Measurements from ENCODE around the gene VPS54. TPM values are rescaled to one million over a fixed set of nuclear protein-coding genes. Genes with fewer than 3 reads are reported as not detected.

The VPS54 gene
- total RNA-seq = 22.2 TPM
- long read RNA-seq, partial matches to known transcripts = 3 of 4 reads
- long read RNA-seq, other reads (novel, unspliced or antisense) = 1 of 4 reads

DNA sequence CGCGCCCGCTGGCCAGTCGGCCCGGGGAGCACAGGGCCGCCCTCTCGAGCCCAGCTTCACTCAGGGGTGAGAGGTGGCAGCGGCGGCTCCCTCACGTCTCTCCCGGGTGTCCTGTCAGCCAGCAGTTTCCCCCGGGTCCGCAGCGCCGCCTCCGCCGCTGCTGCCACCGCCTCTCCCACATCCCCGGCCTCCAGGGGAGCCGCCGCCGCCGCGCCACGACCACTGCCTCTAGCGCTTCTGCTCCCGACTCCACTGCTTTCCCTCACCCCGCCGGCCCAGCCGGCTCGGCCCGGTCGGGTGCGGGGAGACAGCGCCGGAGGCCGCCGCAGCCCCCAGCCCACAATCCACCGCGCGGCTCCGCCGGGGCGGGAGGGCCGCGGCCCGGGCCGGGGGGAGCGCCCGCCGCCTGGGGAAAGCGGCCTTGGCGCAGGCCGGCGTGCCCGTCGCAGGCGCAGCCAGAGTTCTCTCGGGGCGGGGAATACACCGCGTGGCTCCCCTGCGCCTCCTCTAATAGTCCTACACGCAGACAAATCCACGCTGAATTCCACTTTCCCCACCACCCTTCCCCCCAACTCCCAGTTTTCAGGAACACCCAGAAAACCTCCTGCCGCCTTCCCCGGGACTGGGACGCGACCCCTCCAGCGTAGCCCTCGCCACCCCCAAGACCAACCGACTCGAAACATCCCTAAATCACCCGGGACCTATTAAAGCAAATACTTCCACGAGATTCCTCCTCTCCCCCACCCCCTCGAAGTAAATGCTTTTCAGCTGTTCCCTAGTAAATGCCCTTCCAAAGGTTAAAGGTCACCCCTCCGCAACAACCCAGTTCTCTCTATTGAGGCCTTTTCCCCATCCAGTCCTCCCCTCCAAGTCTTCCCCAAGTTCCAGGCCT is at the start of gene VPS54:
TSS of gene VPS54 (minus strand) at position 346 of the 892 bp plus-strand sequence. CDS start 35,429 bp downstream, outside the sequence.
- DNase-seq (ENCODE audit: low spot score) = peak; percentile 90

- DNase-seq (ENCODE audit: low spot score) = no peak
These were observed 48.1 kb upstream of the VPS54 start for GRCh38 chr2:64067326-64067725.

DNA sequence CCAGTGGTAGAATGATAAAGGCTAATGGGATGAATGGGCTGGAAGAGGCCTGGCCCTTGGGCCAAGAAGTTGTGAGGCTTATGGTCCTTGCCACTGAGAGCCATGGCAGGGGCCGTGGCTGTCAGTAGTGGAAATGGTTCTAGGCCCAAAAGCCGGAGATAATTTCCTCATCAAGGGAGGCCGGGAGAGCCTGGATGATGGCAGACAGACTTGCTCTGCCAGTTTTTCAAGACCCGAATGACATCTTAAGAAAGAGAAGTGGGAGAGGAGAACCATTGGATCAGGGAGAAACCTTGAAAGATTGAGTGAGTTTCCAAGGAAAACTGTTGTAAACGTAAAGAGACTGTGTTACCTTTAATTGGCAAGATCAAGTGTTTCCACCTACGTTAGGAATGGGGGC is 46.3 kb upstream of the VPS54 start:
- no peak for DNase-seq (ENCODE audit: low spot score)

DNA sequence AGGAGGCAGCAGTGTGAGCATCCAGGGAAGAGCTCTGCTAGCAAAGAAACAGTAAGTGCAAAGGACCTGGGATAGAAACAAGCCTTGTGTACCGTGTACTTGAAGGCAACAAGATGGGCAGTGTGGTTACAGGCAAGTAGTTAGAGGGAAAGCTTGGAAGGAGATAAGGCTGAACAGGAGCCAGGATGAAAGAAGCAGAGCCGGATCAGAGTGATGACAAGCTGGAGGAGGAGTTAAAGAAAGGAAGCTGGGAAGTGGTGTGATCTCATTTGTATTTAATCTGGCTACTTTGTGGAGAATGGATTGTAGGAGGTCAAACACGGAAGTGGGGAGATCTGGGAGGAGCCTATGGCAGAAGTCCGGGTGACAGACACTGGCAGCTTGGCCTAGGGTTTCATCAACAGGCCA is 44.7 kb upstream of the VPS54 start:
- no peak for DNase-seq (ENCODE audit: low spot score)

DNA sequence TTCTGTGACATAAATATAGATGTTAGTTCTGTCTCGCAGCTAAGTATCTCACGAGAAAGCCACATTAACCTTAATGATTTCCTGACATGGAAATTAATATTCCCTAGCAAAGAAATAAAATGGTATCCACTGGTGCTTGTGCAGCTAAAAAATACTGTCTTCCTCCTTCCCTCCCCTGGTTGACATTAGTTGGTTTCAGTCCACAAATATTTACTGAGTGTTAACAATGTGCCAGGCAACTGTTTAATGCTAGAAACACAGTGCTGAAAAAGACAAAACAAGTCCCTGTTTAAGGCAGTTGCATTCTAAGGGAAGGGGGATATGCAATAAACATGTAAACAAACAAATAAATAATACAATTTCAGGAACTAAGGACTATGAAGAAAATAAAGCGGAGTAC is 44.2 kb upstream of the VPS54 start:
- DNase-seq (ENCODE audit: low spot score) = no peak

GRCh38 chr2:64062840-64063239 is 43.6 kb upstream of the VPS54 start:
- DNase-seq (ENCODE audit: low spot score) = no peak

DNA sequence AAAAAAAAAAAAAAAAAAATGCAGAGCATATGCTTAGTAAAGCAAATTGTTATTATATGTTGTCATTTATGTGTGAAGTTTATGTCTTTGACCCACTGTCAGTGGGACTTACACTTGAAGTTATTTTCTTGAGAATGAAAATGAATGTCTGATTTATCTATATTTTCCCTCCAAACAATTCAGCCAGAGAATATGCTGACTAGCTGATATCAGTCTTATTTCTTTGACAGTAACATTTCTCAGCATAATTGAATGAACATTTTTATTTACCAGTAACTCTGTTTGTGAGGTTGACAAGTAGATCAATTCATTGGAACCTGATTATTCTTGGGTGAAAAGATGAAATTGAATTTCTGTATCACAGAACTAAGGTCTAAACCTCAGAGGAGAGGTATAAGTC is 40.0 kb upstream of the VPS54 start:
- DNase-seq (ENCODE audit: low spot score) = no peak

- no peak for DNase-seq (ENCODE audit: low spot score)
These were observed 36.8 kb upstream of the VPS54 start for GRCh38 chr2:64056021-64056420.

DNA sequence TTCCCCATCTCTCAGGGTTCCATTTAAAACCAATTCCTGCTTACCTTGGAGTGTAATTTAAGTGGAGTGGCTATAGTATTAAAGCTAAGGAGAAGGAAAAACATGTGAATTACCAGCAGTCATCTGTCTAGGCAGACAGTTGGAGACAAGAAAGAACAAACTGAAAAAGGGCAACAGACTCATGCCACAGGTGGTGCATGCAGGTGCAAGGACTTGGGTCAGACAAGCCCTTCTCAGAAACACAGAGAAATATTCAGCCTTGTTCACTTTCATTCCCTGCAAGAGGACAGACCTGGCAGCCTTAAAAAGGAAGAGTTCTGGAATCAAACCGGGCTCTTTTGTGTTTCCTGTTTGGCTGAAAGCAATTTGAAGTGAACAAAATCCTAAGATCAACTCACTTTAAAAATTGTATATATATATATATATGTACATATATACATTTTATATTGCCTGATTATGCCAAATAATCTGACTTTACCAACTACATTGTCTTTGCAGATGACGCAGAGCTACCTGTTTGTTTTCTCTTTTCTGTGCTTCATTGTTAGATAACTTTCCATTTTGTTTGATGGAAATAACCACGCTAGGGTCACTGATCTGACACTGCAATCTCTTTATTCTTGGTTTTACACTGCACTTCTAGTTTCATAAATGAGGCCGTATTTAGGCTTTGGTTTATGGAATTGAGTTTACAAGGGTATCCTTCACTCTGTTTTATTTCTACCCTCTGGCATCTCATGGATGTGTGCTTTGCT is 35.1 kb upstream of the VPS54 start:
- DNase-seq (ENCODE audit: low spot score) = no peak

DNA sequence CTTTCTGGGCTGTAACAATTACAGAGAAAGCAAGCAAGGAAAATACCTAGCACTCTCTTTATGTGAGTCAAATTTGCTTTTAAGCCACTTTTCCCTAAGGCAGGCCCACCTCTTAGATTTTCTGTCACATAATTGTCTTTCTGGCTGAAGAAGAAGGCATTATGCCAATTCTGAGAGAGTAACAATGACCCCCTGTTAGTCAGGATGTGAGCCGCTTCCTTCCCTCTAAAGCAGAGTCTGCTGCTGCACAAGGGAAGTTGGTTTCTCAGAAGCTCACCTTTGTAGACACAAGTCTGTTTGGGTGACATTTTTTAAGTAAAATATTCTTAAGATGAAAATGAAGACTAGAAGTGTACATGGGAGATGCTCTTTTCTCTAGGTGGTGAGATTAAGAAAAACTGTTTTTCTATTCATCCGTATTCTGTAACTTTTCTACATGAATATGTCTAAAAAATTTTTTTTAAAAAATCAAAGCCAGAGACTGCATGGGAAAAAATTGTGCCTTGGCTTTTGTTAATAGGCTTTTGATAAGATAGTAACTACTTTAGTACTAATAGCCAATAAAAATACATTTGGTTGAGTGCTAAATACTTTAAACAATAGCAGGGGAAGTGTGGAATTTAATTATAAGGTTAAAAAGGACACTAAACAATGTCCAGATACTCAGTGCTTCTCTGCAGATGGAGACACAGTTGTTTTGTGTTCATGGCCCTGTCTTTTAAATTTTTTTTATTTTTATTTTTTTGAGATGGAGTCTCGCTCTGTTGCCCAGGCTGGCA is 33.4 kb upstream of the VPS54 start:
- DNase-seq (ENCODE audit: low spot score) = no peak

GRCh38 chr2:64049633-64050220 is 30.5 kb upstream of the VPS54 start:
- no peak for DNase-seq (ENCODE audit: low spot score)

DNA sequence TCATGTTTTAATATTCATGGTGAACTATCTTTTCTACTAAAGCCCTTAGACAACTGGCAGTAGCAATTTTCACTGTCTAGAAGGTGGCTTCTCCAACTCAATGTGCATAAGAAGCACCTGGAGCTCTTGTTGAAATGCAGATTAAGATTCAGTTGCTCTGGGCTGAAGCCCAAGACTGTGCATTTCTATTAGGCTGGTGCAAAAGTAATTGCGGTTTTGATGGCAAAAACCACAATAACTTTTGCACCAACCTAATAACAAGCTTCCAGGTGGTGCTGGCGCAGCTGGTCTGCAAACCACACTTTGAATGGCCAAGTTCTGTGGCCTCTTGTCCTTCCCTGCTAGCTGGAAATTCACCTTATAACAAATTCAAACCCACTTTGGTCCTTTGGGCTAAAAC is 26.7 kb upstream of the VPS54 start:
- no peak for DNase-seq (ENCODE audit: low spot score)

DNA sequence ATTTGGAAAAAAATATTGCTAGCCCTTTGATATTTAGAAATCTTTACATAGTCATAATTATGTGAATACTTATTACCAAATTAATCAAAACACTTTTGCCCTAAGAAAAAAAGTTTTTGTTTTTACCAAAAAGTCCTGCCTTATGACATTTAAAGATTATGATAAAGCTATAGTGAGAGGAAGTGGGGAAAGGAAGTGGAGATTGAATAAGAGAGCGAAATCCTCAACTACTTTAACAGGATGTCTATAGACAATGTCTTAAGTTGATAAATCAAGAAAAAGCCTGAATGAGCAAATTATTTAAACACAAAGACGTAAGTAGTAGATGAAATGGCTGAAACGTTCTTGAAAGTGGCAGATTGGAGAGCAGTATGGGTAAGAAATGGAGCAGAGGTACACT is 20.9 kb upstream of the VPS54 start:
- DNase-seq (ENCODE audit: low spot score) = no peak

- no peak for DNase-seq (ENCODE audit: low spot score)
These were observed 16.9 kb upstream of the VPS54 start for GRCh38 chr2:64036034-64036705.

DNA sequence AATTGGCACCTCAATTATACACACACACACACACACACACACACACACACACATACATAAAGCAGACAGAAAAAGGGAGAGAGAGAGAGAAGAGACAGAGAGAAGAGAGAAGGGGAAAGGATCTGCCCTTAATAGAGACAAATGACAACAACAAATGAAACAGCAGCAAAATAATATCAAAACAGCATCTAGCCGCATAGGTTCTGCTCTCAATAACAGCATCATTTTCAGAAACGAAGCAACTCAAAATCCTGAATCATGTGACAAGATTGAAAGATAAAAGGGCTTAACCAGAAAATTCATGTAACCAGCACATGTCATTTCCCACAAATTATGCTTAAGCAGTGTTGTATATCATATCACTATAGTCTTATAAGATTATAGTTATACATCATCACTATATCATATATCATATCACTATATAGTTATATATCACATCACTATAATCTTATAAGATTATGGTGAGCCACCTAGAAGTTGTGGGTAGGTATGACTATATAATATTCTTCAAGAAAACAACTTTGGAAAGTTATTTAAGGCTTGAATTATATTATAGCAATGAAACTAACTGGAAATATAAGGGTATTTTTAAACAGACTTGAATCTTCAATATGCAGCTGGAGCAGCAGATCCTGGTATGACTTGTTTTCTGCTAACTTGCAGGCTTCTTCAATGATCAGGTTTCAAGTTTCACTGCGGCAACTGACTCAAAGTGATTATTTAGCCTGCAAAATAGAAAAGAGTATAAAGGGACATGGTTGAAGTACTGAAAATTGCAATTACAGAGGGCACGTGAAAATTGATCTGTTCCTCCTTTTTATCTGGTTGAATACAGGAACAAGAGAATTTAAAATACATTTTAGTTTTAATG is 16.1 kb upstream of the VPS54 start:
- DNase-seq (ENCODE audit: low spot score) = no peak

DNA sequence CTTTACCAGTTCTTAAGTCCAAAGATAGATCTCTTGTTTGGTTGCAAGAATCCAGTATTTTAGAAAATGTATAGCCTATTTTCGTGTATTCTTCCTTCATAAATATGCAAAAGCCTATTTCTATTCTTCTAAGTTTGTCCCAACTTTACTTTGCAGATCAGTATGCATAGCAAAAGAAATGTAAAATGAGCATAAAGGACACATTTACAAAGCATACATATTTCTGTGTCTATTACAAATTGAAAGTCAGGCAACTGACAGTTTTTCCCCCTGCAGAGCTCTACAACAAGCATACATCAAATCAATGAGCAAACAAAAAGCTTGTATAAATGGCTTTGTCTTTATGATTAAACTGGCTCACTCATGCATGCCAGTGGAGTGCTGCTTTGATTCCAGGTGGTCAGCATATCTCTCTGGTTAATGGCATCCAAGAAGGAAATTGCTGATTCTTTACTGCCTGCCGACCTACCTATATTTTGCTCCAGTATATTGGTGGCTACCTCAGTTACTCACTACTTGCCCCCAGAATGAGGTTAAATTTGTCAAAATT is 10.0 kb upstream of the VPS54 start:
- no peak for DNase-seq (ENCODE audit: low spot score)

- DNase-seq (ENCODE audit: low spot score) = no peak
These were observed 6.5 kb upstream of the VPS54 start for GRCh38 chr2:64025741-64026140.

DNA sequence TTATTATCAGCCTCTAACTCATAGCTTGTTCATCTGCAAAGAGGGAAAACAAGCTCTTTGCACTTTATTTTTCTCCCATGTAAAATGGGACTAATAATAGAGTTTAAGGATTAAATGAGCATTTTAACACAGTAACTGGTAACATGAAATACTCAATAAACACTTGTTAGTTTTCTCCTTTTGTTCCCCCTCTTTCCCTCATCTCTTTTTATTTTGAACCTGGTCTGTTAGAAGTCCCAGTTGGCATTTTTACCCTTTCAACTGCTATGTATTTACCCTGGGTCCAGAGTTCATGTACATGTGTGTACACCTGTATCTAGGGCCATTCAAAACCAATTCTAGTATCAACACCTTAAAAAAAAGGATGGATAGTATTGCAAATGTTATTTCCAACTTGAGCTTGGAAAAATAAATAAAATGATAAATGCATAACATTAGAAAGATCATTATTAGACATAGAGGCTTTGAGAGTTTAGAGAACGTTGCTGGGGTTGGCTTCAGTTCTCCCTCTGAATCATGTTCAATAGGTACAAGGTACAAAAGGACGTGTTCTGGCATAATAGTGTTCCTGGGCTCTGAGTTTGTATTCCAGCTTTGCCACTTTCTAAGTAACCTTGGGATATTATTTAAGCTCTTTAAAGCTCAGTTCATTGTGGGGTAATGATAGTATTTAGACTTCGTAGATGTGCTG is 5.2 kb upstream of the VPS54 start:
- no peak for DNase-seq (ENCODE audit: low spot score)
